Nephron (organoid): Measurements from ENCODE around the gene REM1.
"Not testable (repeated sequence)": the region's sequence is repeated elsewhere in the genome, so short reads cannot be mapped to it uniquely, and the experiment has no call there.

Source experiments
- H3K27ac Mint-ChIP-seq, 3 experiments: 2 replicates each; pipeline ENCODE4 v1.8.0; 2020; ENCODE audit warnings: mixed read lengths in 3 of 3, mild to moderate bottlenecking in 2 of 3, moderate library complexity in 1 of 3
- H3K27me3 Mint-ChIP-seq: 2 replicates; pipeline ENCODE4 v1.8.0; 2021; ENCODE audit warnings: low read depth, mild to moderate bottlenecking, moderate library complexity, mixed read lengths
- H3K36me3 Mint-ChIP-seq: 2 replicates; pipeline ENCODE4 v1.8.0; 2020; ENCODE audit warnings: low read depth, mixed read lengths
- H3K4me1 Mint-ChIP-seq: 2 replicates; pipeline ENCODE4 v1.8.0; 2020; ENCODE audit warnings: mixed read lengths
- H3K4me3 Mint-ChIP-seq, 3 experiments: 2 replicates each; pipeline ENCODE4 v1.8.0; 2020; ENCODE audit warnings: mild to moderate bottlenecking in 3 of 3, mixed read lengths in 3 of 3, moderate library complexity in 2 of 3
- H3K9me3 Mint-ChIP-seq: 2 replicates; pipeline ENCODE4 v1.8.0; 2020; ENCODE audit warnings: mixed read lengths
- TF ChIP-seq, protein P1 (sequence below), 3 experiments: fragments of 200-600 bp; sonication (generic); IDR thresholded peaks; one replicate each; pipeline ENCODE4 v1.5.0; 2021; ENCODE audit warnings: antibody characterized with exemption in 3 of 3; ENCODE audit not compliant: unreplicated experiment in 3 of 3

The REM1 gene, protein sequence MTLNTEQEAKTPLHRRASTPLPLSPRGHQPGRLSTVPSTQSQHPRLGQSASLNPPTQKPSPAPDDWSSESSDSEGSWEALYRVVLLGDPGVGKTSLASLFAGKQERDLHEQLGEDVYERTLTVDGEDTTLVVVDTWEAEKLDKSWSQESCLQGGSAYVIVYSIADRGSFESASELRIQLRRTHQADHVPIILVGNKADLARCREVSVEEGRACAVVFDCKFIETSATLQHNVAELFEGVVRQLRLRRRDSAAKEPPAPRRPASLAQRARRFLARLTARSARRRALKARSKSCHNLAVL

DNA sequence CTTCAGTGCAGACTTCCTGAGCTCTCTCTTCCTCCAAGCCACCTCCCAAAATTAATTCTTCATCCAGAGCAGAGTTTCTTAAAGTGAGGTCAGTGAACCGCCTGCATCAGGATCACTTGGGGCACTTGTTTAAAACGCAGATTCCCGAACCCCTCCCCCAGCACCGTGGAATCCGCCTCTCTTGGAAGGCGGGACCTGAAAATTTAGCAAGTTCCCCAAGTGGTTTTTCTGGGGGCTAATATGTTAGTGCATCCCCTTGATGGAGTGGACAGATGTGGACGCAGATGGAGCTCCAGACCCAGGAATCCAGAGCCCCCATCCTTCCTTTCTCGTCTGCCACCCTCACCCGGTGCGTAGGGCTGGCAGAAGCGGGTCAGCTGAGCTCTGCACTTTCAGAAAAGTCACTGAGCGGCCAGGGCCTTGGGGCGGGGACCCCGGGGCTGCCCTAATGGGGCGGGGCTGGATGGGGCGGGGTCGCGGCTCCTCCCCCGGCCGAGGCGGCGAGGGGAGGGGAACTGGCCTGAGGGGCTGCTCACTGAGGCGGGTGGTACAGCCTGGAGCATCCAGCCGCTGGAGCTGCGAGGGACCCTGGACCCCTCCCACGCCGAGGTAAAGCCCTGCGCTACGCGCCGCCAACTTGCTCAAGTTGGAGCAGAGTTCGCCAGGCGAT, at the start of gene REM1, which contains the start of gene DEFB124:
Gene REM1 (plus strand): TSS at position 531 of the 670 bp plus-strand sequence. CDS start 1,158 bp downstream, outside the sequence.
Gene DEFB124 (minus strand): TSS at position 370 of the 670 bp plus-strand sequence. CDS start 2,114 bp downstream, outside the sequence.
- Mint-ChIP-seq H3K9me3 (peaks cover 21% of the 10 kb centered on the region), H3K4me3 (no peak within 1 kb of the TSS), H3K27me3 (peaks cover 6% of the 10 kb centered on the region), H3K4me1 (no peaks in the 10 kb centered on the region), H3K36me3 (peaks cover 4% of the 10 kb centered on the region), H3K27ac (no peak within 1 kb of the TSS)
- TF ChIP-seq, protein P1, sequence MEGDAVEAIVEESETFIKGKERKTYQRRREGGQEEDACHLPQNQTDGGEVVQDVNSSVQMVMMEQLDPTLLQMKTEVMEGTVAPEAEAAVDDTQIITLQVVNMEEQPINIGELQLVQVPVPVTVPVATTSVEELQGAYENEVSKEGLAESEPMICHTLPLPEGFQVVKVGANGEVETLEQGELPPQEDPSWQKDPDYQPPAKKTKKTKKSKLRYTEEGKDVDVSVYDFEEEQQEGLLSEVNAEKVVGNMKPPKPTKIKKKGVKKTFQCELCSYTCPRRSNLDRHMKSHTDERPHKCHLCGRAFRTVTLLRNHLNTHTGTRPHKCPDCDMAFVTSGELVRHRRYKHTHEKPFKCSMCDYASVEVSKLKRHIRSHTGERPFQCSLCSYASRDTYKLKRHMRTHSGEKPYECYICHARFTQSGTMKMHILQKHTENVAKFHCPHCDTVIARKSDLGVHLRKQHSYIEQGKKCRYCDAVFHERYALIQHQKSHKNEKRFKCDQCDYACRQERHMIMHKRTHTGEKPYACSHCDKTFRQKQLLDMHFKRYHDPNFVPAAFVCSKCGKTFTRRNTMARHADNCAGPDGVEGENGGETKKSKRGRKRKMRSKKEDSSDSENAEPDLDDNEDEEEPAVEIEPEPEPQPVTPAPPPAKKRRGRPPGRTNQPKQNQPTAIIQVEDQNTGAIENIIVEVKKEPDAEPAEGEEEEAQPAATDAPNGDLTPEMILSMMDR (IDR thresholded peaks at IDR 0.05; ENCODE audit: unreplicated experiment in 3 of 3) = no peak

DNA sequence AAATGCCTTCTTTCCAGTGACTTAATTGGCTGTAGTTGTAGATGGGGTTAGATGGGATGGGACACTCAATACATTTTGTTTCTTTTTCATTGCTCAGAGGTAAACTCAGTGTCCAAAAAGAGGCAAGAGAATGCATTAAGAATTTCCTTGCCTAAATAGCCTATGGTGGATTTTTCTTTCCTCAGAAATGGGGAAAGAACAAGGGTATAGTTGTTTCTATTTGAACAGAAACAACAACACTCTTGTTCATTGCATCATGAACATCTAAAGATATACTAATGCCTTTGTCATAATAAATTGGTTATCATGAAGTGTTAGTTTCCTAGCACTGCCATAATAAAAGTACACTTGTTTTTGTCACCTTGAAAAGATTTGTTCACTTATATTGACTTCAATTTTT, 49.3 kb upstream of the REM1 start:
- no peak overlapping the region for H3K4me3 Mint-ChIP-seq
- no peaks in the 10 kb centered on the region for H3K4me1 Mint-ChIP-seq
- TF ChIP-seq, protein P1 (IDR thresholded peaks at IDR 0.05; ENCODE audit: unreplicated experiment in 3 of 3) = no peak
- peaks cover 21% of the 10 kb centered on the region for H3K9me3 Mint-ChIP-seq
- no peaks in the 10 kb centered on the region for H3K27me3 Mint-ChIP-seq
- H3K36me3 Mint-ChIP-seq = no peaks in the 10 kb centered on the region
- no peak overlapping the region for H3K27ac Mint-ChIP-seq

DNA sequence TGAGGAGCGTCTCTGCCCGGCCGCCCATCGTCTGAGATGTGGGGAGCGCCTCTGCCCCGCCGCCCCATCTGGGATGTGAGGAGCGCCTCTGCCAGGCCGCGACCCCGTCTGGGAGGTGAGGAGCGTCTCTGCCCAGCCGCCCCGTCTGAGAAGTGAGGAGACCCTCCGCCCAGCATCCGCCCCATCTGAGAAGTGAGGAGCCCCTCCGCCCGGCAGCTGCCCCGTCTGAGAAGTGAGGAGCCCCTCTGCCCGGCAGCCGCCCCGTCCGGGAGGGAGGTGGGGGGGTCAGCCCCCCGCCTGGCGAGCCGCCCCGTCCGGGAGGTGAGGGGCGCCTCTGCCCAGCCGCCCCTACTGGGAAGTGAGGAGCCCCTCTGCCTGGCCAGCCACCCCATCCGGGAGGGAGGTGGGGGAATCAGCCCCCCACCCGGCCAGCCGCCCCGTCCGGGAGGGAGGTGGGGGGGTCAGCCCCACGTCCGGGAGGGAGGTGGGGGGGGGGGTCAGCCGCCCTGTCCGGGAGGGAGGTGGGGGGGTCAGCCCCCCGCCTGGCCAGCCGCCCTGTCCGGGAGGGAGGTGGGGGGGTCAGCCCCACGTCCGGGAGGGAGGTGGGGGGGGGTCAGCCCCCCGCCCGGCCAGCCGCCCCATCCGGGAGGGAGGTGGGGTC, 48.1 kb upstream of the REM1 start:
- not testable (repeated sequence) for H3K27ac Mint-ChIP-seq, H3K4me1 Mint-ChIP-seq, H3K27me3 Mint-ChIP-seq, H3K36me3 Mint-ChIP-seq, H3K4me3 Mint-ChIP-seq
- peaks cover 21% of the 10 kb centered on the region for H3K9me3 Mint-ChIP-seq

DNA sequence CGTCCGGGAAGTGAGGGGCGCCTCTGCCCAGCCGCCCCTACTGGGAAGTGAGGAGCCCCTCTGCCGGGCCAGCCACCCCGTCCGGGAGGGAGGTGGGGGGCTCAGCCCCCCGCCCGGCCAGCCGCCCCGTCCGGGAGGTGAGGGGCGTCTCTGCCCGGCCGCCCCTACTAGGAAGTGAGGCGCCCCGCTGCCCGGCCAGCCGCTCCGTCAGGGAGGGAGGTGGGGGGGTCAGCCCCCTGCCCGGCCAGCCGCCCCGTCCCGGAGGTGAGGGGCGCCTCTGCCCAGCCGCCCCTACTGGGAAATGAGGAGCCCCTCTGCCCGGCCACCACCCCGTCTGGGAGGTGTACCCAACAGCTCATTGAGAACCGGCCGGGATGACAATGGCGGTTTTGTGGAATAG, 47.5 kb upstream of the REM1 start:
- not testable (repeated sequence) for H3K36me3 Mint-ChIP-seq, H3K4me3 Mint-ChIP-seq, H3K27me3 Mint-ChIP-seq, H3K4me1 Mint-ChIP-seq, H3K27ac Mint-ChIP-seq
- peaks cover 23% of the 10 kb centered on the region for H3K9me3 Mint-ChIP-seq

DNA sequence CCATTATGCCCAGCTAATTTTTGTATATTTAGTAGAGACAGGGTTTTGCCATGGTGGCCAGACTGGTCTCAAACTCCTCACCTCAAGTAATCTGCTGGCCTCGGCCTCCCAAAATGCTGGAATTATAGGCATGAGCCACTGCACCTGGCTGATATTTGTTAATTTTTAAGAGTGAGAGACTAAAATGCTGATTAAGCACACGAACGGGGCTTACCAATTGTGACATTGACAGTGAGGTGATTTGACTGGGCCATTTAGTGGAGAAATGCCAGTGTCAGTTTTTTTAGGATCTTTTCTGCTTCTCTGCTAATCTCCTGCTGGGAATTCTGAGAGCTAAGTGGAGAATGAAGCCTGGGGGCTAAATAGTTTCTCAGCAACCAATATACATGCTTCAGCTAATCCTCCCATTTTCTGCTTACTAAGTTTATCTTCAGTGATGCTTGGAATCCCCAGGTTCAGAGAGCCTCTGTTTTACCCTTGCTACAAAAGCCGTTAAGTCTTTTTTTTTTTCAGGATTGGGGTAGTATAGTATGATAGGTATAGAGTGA, 44.4 kb upstream of the REM1 start:
- no peaks in the 10 kb centered on the region for H3K4me1 Mint-ChIP-seq
- TF ChIP-seq, protein P1 (IDR thresholded peaks at IDR 0.05; ENCODE audit: unreplicated experiment in 3 of 3) = no peak
- peaks cover 4% of the 10 kb centered on the region for H3K27me3 Mint-ChIP-seq
- no peak overlapping the region for H3K27ac Mint-ChIP-seq
- H3K9me3 Mint-ChIP-seq = peaks cover 23% of the 10 kb centered on the region
- H3K36me3 Mint-ChIP-seq = no peaks in the 10 kb centered on the region
- no peak overlapping the region for H3K4me3 Mint-ChIP-seq

DNA sequence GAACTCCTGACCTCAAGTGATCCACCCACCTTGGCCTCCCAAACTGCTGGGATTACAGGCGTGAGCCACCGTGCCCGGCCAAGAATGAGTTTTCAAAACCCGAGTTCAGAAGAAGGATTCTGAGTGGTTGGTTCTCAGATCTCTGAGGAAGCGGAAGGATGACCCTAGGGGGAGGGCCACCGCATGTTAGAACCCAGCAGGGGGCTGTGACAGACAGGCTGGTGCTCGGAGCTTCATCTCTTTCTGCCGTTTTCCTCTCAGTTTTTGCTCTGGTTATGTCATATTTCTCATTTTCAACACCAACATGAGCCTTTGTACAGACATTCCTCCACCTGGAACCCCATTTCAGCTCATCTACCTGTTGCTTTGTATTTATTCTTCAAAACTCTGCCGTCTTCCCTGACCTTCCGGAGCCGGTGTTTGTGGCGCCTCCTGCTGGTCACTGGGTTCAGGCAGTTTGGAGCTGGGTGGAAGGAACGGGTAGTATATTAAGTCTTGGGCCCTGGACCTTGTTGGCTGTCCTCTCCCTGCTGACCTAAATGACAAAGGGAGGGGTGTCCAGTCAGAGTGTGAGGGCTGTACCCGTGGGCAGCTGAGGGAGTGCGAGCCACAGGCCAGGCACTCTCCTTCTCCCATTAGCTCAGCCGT, 35.0 kb upstream of the REM1 start, which contains the start of gene DEFB123:
Gene DEFB123 (plus strand): TSS at position 621 of the 648 bp plus-strand sequence. CDS start 67 bp downstream, outside the sequence.
- H3K36me3 Mint-ChIP-seq = no peaks in the 10 kb centered on the region
- TF ChIP-seq, protein P1 (IDR thresholded peaks at IDR 0.05; ENCODE audit: unreplicated experiment in 3 of 3) = no peak
- H3K4me1 Mint-ChIP-seq = no peaks in the 10 kb centered on the region
- H3K27ac Mint-ChIP-seq = no peak within 1 kb of the TSS
- H3K4me3 Mint-ChIP-seq = no peak within 1 kb of the TSS
- H3K27me3 Mint-ChIP-seq = no peaks in the 10 kb centered on the region
- peaks cover 25% of the 10 kb centered on the region for H3K9me3 Mint-ChIP-seq
